Measurements from ENCODE around the gene HMCN1. TPM values are rescaled to one million over a fixed set of nuclear protein-coding genes. Genes with fewer than 3 reads are reported as not detected.
"Not testable (repeated sequence)": the region's sequence is repeated elsewhere in the genome, so short reads cannot be mapped to it uniquely, and the experiment has no call there.

HMCN1 gene
- total and polyA plus RNA-seq, 2 donors, result 0.50 to 0.85 TPM

DNA sequence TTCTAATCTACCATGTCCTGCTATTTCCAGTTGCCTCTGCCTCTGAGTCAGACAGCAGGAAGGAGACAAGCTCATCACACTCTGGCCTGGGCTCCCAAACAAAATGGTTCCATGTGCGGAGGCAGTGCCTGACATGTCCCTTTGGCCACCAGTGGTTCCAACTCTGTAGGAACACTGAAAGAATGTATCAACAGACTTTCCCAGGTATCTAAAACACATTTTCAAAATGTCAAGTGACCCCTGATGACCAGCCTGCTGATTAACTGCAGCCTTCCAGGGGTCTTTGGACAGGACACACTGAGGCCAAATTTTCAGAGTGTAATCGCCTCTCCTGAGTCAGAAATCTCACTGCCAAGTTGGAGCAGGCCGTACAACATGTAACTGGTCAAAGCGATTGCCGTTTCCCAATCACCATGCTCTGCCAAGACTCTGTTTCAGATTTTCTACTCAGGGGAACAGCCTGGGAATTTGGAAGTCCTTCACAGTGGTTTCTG, 468.1 kb downstream of the HMCN1 start:
- DNase-seq (ENCODE audit: low read depth in 6 of 9, low spot score in 9 of 9), result no peak
- WGBS, result 98% methylated on average over 5 of the region's 5 CpGs
- no peak overlapping the region for H3K27ac ChIP-seq (ENCODE audit: low read depth in 1 of 2, low read length in 1 of 2)

DNA sequence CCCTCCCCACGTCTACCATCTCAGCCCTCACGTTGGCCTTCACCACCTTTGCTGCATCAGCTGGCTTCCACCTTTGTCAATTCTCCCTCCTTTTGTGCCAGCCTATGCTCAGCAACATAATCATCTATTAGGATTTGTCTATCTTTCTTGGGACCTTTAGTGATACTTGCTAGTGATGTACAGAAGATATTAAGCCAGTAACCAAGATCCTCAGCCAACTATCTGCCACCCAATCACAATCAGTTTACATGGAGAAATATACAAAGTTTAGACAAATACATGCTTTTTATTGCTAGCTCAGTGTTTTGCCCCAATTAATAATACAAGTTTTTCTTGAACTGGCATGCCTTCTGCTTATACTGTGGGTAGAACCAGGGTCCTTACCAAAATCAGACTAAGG, 468.6 kb downstream of the HMCN1 start:
- H3K9me3 ChIP-seq (ENCODE audit: control insufficient read depth in 2 of 2, insufficient read depth in 1 of 2, low read length in 1 of 2), result no peaks in the 10 kb centered on the region
- peaks cover 0 to 6% of the 10 kb centered on the region in 2 donors for H3K4me1 ChIP-seq (ENCODE audit: control insufficient read depth in 2 of 2, insufficient read depth in 2 of 2, low read length in 2 of 2)
- H3K27ac ChIP-seq (ENCODE audit: low read depth in 1 of 2, low read length in 1 of 2), result no peak overlapping the region
- no peaks in the 10 kb centered on the region for H3K36me3 ChIP-seq (ENCODE audit: control insufficient read depth in 2 of 2, insufficient read depth in 2 of 2, low read length in 1 of 2)
- no peak overlapping the region for H3K4me3 ChIP-seq (ENCODE audit: low read length in 2 of 2)
- H3K27me3 ChIP-seq (ENCODE audit: control insufficient read depth in 2 of 2, insufficient read depth in 1 of 2, low read length in 1 of 2), result peaks cover 25 to 56% of the 10 kb centered on the region in 2 donors
- DNase-seq (ENCODE audit: low read depth in 6 of 9, low spot score in 9 of 9), result no peak
- WGBS, result 95% methylated on average over 2 of the region's 2 CpGs

More for the DNA sequence above, 468.1 kb downstream of the HMCN1 start:
- Histone ChIP-seq H3K4me1 (ENCODE audit: control insufficient read depth in 2 of 2, insufficient read depth in 2 of 2, low read length in 2 of 2) (peaks cover 0 to 6% of the 10 kb centered on the region in 2 donors), H3K27me3 (ENCODE audit: control insufficient read depth in 2 of 2, insufficient read depth in 1 of 2, low read length in 1 of 2) (peaks cover 21 to 52% of the 10 kb centered on the region in 2 donors), H3K36me3 (ENCODE audit: control insufficient read depth in 2 of 2, insufficient read depth in 2 of 2, low read length in 1 of 2) (no peaks in the 10 kb centered on the region), H3K4me3 (ENCODE audit: low read length in 2 of 2) (no peak overlapping the region), H3K9me3 (ENCODE audit: control insufficient read depth in 2 of 2, insufficient read depth in 1 of 2, low read length in 1 of 2) (no peaks in the 10 kb centered on the region)

DNA sequence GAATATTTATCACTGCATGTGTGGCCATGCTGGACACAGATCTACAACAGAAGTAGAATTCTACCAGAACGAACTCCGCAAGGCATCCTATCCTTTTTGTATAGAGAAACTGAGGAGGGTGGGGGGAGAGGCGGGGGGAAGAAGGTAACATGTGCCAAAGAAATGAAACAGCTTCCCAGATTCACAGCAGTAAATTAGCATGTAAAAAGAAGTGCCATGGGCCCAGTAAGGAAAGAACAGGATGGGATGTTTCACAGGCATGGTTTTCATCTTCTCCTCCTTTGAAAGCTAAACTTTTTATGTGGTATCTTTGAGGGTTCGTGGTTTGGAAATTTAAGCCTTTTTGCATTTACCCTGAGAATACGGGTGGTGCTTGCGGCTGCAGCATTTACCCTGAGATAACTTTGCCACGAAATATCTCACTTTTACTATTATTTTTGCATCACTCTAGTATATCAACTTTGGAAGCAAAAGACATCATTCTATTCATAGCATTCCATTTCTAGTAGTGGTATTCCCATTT, 471.9 kb downstream of the HMCN1 start:
- WGBS, result 40% methylated on average over 7 of the region's 7 CpGs
- H3K4me1 ChIP-seq (ENCODE audit: control insufficient read depth in 2 of 2, insufficient read depth in 2 of 2, low read length in 2 of 2), result peaks cover 0 to 6% of the 10 kb centered on the region in 2 donors
- DNase-seq (ENCODE audit: low read depth in 6 of 9, low spot score in 9 of 9), result peak in 6 of 9 donors; percentile 21 to 77 (median 32)
- H3K27ac ChIP-seq (ENCODE audit: low read depth in 1 of 2, low read length in 1 of 2), result no peak overlapping the region
- no peak overlapping the region for H3K4me3 ChIP-seq (ENCODE audit: low read length in 2 of 2)
- no peaks in the 10 kb centered on the region for H3K36me3 ChIP-seq (ENCODE audit: control insufficient read depth in 2 of 2, insufficient read depth in 2 of 2, low read length in 1 of 2)
- H3K27me3 ChIP-seq (ENCODE audit: control insufficient read depth in 2 of 2, insufficient read depth in 1 of 2, low read length in 1 of 2), result peaks cover 28 to 74% of the 10 kb centered on the region in 2 donors
- H3K9me3 ChIP-seq (ENCODE audit: control insufficient read depth in 2 of 2, insufficient read depth in 1 of 2, low read length in 1 of 2), result no peaks in the 10 kb centered on the region

DNA sequence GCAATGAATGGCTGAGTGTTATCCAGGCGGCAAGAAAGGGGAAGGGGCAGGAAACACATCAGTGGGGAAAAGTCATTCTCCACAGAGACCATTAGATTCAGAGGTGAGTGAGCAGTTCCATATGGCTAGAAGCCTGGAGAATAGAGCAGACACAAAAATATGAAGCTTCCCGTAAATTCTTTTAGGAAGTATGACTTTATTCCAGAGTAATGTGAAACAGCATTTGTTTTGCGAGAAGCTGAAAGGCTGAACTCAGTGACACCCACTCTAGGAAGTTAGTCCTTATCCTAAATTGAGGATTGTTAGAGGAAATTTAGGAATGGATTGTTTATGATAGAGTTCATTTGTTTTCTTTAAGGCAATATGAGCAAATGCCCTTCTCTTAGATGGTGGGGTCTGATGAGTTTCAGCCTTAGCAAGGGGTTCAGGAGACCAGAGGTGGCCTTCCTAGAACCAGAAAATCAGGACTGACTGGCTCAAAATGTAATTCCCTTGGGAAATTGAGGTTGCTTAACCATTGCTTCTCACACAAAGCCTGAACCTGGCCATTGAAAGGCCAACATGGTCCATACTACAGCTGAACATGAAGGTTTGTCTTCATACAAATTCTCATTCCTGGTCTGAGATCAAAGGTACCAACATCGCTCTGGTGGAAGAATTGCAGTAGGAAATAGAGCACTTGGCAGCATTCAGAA, 473.3 kb downstream of the HMCN1 start:
- Histone ChIP-seq H3K27me3 (ENCODE audit: control insufficient read depth in 2 of 2, insufficient read depth in 1 of 2, low read length in 1 of 2) (peaks cover 22 to 63% of the 10 kb centered on the region in 2 donors), H3K9me3 (ENCODE audit: control insufficient read depth in 2 of 2, insufficient read depth in 1 of 2, low read length in 1 of 2) (no peaks in the 10 kb centered on the region), H3K27ac (ENCODE audit: low read depth in 1 of 2, low read length in 1 of 2) (no peak overlapping the region), H3K4me3 (ENCODE audit: low read length in 2 of 2) (no peak overlapping the region), H3K4me1 (ENCODE audit: control insufficient read depth in 2 of 2, insufficient read depth in 2 of 2, low read length in 2 of 2) (peaks cover 0 to 6% of the 10 kb centered on the region in 2 donors), H3K36me3 (ENCODE audit: control insufficient read depth in 2 of 2, insufficient read depth in 2 of 2, low read length in 1 of 2) (no peaks in the 10 kb centered on the region)
- 95% methylated on average over 4 of the region's 4 CpGs for WGBS
- DNase-seq (ENCODE audit: low read depth in 6 of 9, low spot score in 9 of 9), result no peak

DNA sequence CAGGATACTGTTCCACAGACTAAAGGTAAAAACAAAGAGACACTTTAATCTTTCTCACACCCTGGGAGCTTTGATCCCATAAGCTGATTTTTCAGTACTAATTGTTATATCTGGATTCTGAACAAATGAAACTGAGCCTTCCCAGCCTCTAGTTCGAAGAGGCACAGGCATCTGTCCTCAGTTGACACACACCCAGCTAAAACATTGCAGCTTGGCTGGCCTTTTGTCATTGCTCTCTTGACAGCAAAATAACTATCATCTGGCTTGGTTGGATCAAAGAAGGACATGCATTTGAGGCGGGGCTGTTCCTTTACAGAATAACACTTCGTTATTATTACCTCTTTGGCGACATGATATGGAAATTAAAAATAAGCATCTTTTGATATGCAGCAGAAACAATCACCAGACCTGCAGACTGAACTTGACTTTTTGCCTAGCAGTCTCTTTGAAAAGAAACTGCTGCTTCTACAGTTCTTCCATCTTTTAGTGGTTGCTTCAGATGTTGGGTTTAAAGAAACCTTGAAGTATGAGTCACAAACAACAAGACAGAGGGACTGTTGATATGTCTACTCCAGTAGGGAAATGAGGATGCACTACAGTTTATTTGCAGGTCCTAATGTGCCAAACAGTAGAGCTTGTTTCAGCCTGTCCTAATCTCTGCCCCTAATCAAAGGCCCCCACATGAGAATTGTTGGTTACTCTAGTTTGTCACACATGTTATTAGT, 474.4 kb downstream of the HMCN1 start:
- Histone ChIP-seq H3K4me3 (ENCODE audit: low read length in 2 of 2) (no peak overlapping the region), H3K27ac (ENCODE audit: low read depth in 1 of 2, low read length in 1 of 2) (no peak overlapping the region), H3K36me3 (ENCODE audit: control insufficient read depth in 2 of 2, insufficient read depth in 2 of 2, low read length in 1 of 2) (no peaks in the 10 kb centered on the region), H3K4me1 (ENCODE audit: control insufficient read depth in 2 of 2, insufficient read depth in 2 of 2, low read length in 2 of 2) (peaks cover 0 to 6% of the 10 kb centered on the region in 2 donors), H3K27me3 (ENCODE audit: control insufficient read depth in 2 of 2, insufficient read depth in 1 of 2, low read length in 1 of 2) (peaks cover 21 to 58% of the 10 kb centered on the region in 2 donors), H3K9me3 (ENCODE audit: control insufficient read depth in 2 of 2, insufficient read depth in 1 of 2, low read length in 1 of 2) (no peaks in the 10 kb centered on the region)
- 93% methylated on average over 4 of the region's 4 CpGs for WGBS
- DNase-seq (ENCODE audit: low read depth in 6 of 9, low spot score in 9 of 9), result peak in 1 of 9 donors; percentile 13

DNA sequence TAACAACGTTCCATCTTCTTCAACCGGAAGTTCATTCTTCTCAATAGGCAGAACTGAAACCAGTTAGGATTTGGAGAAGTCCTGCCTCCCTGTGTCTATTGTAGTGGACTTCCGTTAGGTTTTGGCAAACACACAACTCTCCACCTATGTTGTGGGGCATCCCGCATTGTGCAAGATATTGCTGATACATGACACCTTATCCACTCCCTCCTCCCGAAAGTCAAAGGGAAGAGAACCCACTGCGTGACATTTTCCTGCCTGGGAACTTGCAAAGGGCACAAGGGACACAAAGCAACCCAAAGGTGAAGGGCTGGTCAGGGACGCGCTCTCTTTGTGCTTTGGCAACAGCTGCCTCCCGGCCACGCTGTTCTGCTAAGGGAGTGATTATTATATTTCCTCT, 476.1 kb downstream of the HMCN1 start:
- Histone ChIP-seq H3K9me3 (ENCODE audit: control insufficient read depth in 2 of 2, insufficient read depth in 1 of 2, low read length in 1 of 2) (no peaks in the 10 kb centered on the region), H3K36me3 (ENCODE audit: control insufficient read depth in 2 of 2, insufficient read depth in 2 of 2, low read length in 1 of 2) (no peaks in the 10 kb centered on the region), H3K27me3 (ENCODE audit: control insufficient read depth in 2 of 2, insufficient read depth in 1 of 2, low read length in 1 of 2) (peaks cover 14 to 51% of the 10 kb centered on the region in 2 donors), H3K27ac (ENCODE audit: low read depth in 1 of 2, low read length in 1 of 2) (no peak overlapping the region), H3K4me1 (ENCODE audit: control insufficient read depth in 2 of 2, insufficient read depth in 2 of 2, low read length in 2 of 2) (peaks cover 0 to 6% of the 10 kb centered on the region in 2 donors), H3K4me3 (ENCODE audit: low read length in 2 of 2) (no peak overlapping the region)
- WGBS, result 89% methylated on average over 10 of the region's 10 CpGs
- DNase-seq (ENCODE audit: low read depth in 6 of 9, low spot score in 9 of 9), result no peak

DNA sequence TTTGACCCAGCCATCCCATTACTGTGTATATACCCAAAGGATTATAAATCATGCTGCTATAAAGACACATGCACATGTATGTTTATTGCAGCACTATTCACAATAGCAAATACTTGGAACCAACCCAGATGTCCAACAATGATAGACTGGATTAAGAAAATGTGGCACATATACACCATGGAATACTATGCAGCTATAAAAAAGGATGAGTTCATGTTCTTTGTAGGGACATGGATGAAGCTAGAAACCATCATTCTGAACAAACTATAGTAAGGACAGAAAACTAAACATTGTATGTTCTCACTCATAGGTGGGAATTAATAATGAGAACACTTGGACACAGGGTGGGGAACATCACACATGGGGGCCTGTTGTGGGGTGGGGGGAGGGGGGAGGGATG, 477.4 kb downstream of the HMCN1 start:
- not testable (repeated sequence) for H3K4me3 ChIP-seq (ENCODE audit: low read length in 2 of 2); H3K4me1 ChIP-seq (ENCODE audit: control insufficient read depth in 2 of 2, insufficient read depth in 2 of 2, low read length in 2 of 2); H3K9me3 ChIP-seq (ENCODE audit: control insufficient read depth in 2 of 2, insufficient read depth in 1 of 2, low read length in 1 of 2); DNase-seq (ENCODE audit: low read depth in 6 of 9, low spot score in 9 of 9); H3K36me3 ChIP-seq (ENCODE audit: control insufficient read depth in 2 of 2, insufficient read depth in 2 of 2, low read length in 1 of 2); H3K27ac ChIP-seq (ENCODE audit: low read depth in 1 of 2, low read length in 1 of 2)
- H3K27me3 ChIP-seq (ENCODE audit: control insufficient read depth in 2 of 2, insufficient read depth in 1 of 2, low read length in 1 of 2), result peaks cover 10 to 42% of the 10 kb centered on the region in 2 donors

DNA sequence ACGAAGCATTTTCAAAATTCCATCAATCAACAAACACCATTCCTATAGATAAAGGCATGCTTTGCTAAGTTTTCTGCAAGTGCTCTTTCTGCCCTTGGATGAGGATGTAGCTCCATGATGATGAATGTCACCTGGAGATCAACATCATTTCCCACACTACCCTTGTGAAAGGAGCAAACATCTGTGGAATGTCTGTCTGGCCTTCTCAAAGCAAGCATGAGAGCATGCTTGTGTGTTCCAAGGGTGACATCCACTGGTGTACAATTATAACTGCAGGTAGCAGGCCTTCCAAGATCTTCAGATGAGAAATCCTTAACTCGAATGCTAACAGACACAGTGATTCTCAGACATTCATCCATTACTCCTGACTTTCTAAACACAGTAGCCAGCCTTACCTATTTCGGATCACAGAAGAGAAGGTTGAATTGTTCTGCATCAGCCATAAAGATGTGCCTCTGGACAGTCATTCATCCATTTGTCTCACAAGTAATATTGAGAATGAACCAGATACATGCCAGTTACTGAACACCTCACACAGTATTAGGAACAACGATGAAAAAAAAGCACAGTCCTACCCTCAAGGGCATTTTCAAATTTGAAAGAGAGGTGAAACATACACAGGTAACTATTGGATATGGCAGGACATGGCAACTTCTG, 478.5 kb downstream of the HMCN1 start:
- Histone ChIP-seq H3K4me3 (ENCODE audit: low read length in 2 of 2) (no peak overlapping the region), H3K4me1 (ENCODE audit: control insufficient read depth in 2 of 2, insufficient read depth in 2 of 2, low read length in 2 of 2) (no peaks in the 10 kb centered on the region), H3K9me3 (ENCODE audit: control insufficient read depth in 2 of 2, insufficient read depth in 1 of 2, low read length in 1 of 2) (no peaks in the 10 kb centered on the region), H3K27me3 (ENCODE audit: control insufficient read depth in 2 of 2, insufficient read depth in 1 of 2, low read length in 1 of 2) (peaks cover 6 to 31% of the 10 kb centered on the region in 2 donors), H3K27ac (ENCODE audit: low read depth in 1 of 2, low read length in 1 of 2) (no peak overlapping the region), H3K36me3 (ENCODE audit: control insufficient read depth in 2 of 2, insufficient read depth in 2 of 2, low read length in 1 of 2) (no peaks in the 10 kb centered on the region)
- whole genome bisulfite sequencing, result 68% methylated on average over 4 of the region's 4 CpGs
- DNase-seq (ENCODE audit: low read depth in 6 of 9, low spot score in 9 of 9), result peak; percentile 19 to 68 (median 46)

DNA sequence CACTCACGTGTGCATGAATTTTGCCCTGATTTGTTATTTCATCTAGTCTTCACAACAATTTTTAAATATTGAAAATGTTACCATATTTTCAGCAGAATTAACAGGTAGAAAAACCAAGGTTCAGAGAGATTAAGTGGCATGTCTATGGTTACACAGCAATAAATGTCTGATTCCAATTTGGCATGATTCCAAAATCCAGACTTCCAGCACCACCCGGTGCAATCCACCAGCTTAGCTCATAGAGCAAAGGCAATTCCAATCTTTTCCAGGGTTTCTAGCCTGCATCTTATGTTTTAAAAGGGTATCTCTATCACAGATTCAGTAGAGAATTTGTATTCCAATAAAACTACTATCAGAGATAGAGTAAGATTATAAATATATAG, 479.0 kb downstream of the HMCN1 start:
- Histone ChIP-seq H3K4me3 (ENCODE audit: low read length in 2 of 2) (no peak overlapping the region), H3K36me3 (ENCODE audit: control insufficient read depth in 2 of 2, insufficient read depth in 2 of 2, low read length in 1 of 2) (no peaks in the 10 kb centered on the region), H3K9me3 (ENCODE audit: control insufficient read depth in 2 of 2, insufficient read depth in 1 of 2, low read length in 1 of 2) (no peaks in the 10 kb centered on the region), H3K27ac (ENCODE audit: low read depth in 1 of 2, low read length in 1 of 2) (no peak overlapping the region), H3K4me1 (ENCODE audit: control insufficient read depth in 2 of 2, insufficient read depth in 2 of 2, low read length in 2 of 2) (no peaks in the 10 kb centered on the region), H3K27me3 (ENCODE audit: control insufficient read depth in 2 of 2, insufficient read depth in 1 of 2, low read length in 1 of 2) (peaks cover 4 to 27% of the 10 kb centered on the region in 2 donors)
- DNase-seq (ENCODE audit: low read depth in 6 of 9, low spot score in 9 of 9), result no peak
- WGBS, result 95% methylated on average over 2 of the region's 2 CpGs
